Skeletal muscle tissue (tissue), 4 donors: ENCODE data around the gene KMT2C. TPM values are rescaled to one million over a fixed set of nuclear protein-coding genes. Genes with fewer than 3 reads are reported as not detected.
"Not testable (repeated sequence)": the region's sequence is repeated elsewhere in the genome, so short reads cannot be mapped to it uniquely, and the experiment has no call there.

Source experiments
- H3K27ac ChIP-seq: one replicate; pipeline ENCODE4 v1.7.0; 2013; ENCODE audit warnings: mild to moderate bottlenecking, low read depth, low read length, inconsistent platforms
- H3K27me3 ChIP-seq, 3 donors: one replicate each; pipeline ENCODE4 v1.7.0; 2013; ENCODE audit warnings: low read length in 3 of 3; ENCODE audit not compliant: control insufficient read depth in 3 of 3, insufficient read depth in 3 of 3
- H3K36me3 ChIP-seq, 3 donors: one replicate each; pipeline ENCODE4 v1.7.0; 2013; ENCODE audit warnings: low read length in 3 of 3; ENCODE audit not compliant: control insufficient read depth in 3 of 3, insufficient read depth in 3 of 3
- H3K4me1 ChIP-seq, 3 donors: one replicate each; pipeline ENCODE4 v1.7.0; 2013; ENCODE audit warnings: low read length in 3 of 3, mild to moderate bottlenecking in 3 of 3; ENCODE audit not compliant: control insufficient read depth in 3 of 3, insufficient read depth in 3 of 3
- H3K4me3 ChIP-seq, 3 donors: one replicate each; pipeline ENCODE4 v1.7.0; 2013; ENCODE audit warnings: low read length in 3 of 3
- H3K9ac ChIP-seq, 3 donors: one replicate each; pipeline ENCODE4 v1.7.0; 2013; ENCODE audit warnings: low read length in 3 of 3, mild to moderate bottlenecking in 3 of 3, moderate library complexity in 2 of 3, low read depth in 1 of 3
- H3K9me3 ChIP-seq, 3 donors: one replicate each; pipeline ENCODE4 v1.7.0; 2013; ENCODE audit warnings: low read length in 3 of 3; ENCODE audit not compliant: control insufficient read depth in 3 of 3
- total RNA-seq: library from RNA; depleted of rRNA; stranded (reverse); fragments of >200 nt; gene quantifications from one replicate; pipeline ENCODE4 v1.2.3, GENCODE V29; 2014
- donor health status: Osteomylitis.

Gene KMT2C
- total RNA-seq, 1 donor from 2014 or later, result 61.6 TPM

- Histone ChIP-seq H3K9ac (no peak overlapping the region), H3K4me1 (peaks cover 20 to 32% (median 25%) of the 10 kb centered on the region in 3 donors), H3K9me3 (no peaks in the 10 kb centered on the region), H3K4me3 (no peak overlapping the region), H3K27me3 (no peaks in the 10 kb centered on the region), H3K36me3 (no peaks in the 10 kb centered on the region), H3K27ac (peak overlapping the region; percentile 30)
These were observed 4.9 kb downstream of the KMT2C start for GRCh38 chr7:152430854-152431253.

GRCh38 chr7:152430118-152430517 is 5.7 kb downstream of the KMT2C start:
- not testable (repeated sequence) for H3K4me3 ChIP-seq, H3K9me3 ChIP-seq, H3K36me3 ChIP-seq, H3K27me3 ChIP-seq, H3K9ac ChIP-seq, H3K27ac ChIP-seq
- peaks cover 23 to 34% (median 28%) of the 10 kb centered on the region in 3 donors for H3K4me1 ChIP-seq

- H3K9ac ChIP-seq, result peak overlapping the region in 1 of 3 donors; percentile 22
- peaks cover 18 to 26% (median 18%) of the 10 kb centered on the region in 3 donors for H3K4me1 ChIP-seq
- H3K27me3 ChIP-seq, result no peaks in the 10 kb centered on the region
- H3K4me3 ChIP-seq, result no peak overlapping the region
- H3K9me3 ChIP-seq, result no peaks in the 10 kb centered on the region
- H3K36me3 ChIP-seq, result peaks cover 0 to 6% (median 4%) of the 10 kb centered on the region in 3 donors
- no peak overlapping the region for H3K27ac ChIP-seq
These were observed 11.3 kb downstream of the KMT2C start for GRCh38 chr7:152424348-152425108.

GRCh38 chr7:152423991-152424347 is 11.8 kb downstream of the KMT2C start:
- H3K4me1 ChIP-seq, result peaks cover 16 to 22% (median 17%) of the 10 kb centered on the region in 3 donors
- no peaks in the 10 kb centered on the region for H3K9me3 ChIP-seq
- no peak overlapping the region for H3K27ac ChIP-seq
- H3K27me3 ChIP-seq, result no peaks in the 10 kb centered on the region
- H3K4me3 ChIP-seq, result no peak overlapping the region
- H3K36me3 ChIP-seq, result peaks cover 0 to 6% (median 4%) of the 10 kb centered on the region in 3 donors
- no peak overlapping the region for H3K9ac ChIP-seq

- peaks cover 12 to 16% (median 12%) of the 10 kb centered on the region in 3 donors for H3K4me1 ChIP-seq
- not testable (repeated sequence) for H3K9me3 ChIP-seq, H3K9ac ChIP-seq, H3K4me3 ChIP-seq, H3K36me3 ChIP-seq, H3K27me3 ChIP-seq, H3K27ac ChIP-seq
These were observed 12.6 kb downstream of the KMT2C start for GRCh38 chr7:152423171-152423570.

GRCh38 chr7:152420950-152421349 is 14.9 kb downstream of the KMT2C start:
- not testable (repeated sequence) for H3K4me3 ChIP-seq, H3K36me3 ChIP-seq, H3K9ac ChIP-seq, H3K9me3 ChIP-seq, H3K27me3 ChIP-seq, H3K27ac ChIP-seq
- peaks cover 7 to 12% (median 11%) of the 10 kb centered on the region in 3 donors for H3K4me1 ChIP-seq

- Histone ChIP-seq H3K27ac (no peak overlapping the region), H3K4me3 (no peak overlapping the region)
These were observed 16.1 kb downstream of the KMT2C start for GRCh38 chr7:152419473-152420429.

GRCh38 chr7:152414779-152415178 is 21.0 kb downstream of the KMT2C start:
- no peak overlapping the region for H3K9ac ChIP-seq
- peaks cover 4 to 8% (median 5%) of the 10 kb centered on the region in 3 donors for H3K4me1 ChIP-seq
- H3K9me3 ChIP-seq, result no peaks in the 10 kb centered on the region
- no peaks in the 10 kb centered on the region for H3K27me3 ChIP-seq
- no peaks in the 10 kb centered on the region for H3K36me3 ChIP-seq
- no peak overlapping the region for H3K4me3 ChIP-seq
- no peak overlapping the region for H3K27ac ChIP-seq

More at GRCh38 chr7:152419473-152420429, 16.1 kb downstream of the KMT2C start:
- Histone ChIP-seq H3K9me3 (no peaks in the 10 kb centered on the region), H3K4me1 (peaks cover 2 to 5% (median 5%) of the 10 kb centered on the region in 3 donors), H3K9ac (no peak overlapping the region), H3K27me3 (no peaks in the 10 kb centered on the region), H3K36me3 (peaks cover 0 to 6% (median 4%) of the 10 kb centered on the region in 3 donors)

- Histone ChIP-seq H3K4me3 (peak overlapping the region in 2 of 3 donors; percentile 6 to 44), H3K9me3 (no peaks in the 10 kb centered on the region), H3K27me3 (no peaks in the 10 kb centered on the region), H3K27ac (no peak overlapping the region), H3K4me1 (peaks cover 4 to 8% (median 5%) of the 10 kb centered on the region in 3 donors), H3K36me3 (no peaks in the 10 kb centered on the region), H3K9ac (no peak overlapping the region)
These were observed 24.4 kb downstream of the KMT2C start for GRCh38 chr7:152411389-152411788.

- no peak overlapping the region for H3K9ac ChIP-seq
- peaks cover 0 to 2% (median 0%) of the 10 kb centered on the region in 3 donors for H3K9me3 ChIP-seq
- no peaks in the 10 kb centered on the region for H3K27me3 ChIP-seq
- H3K4me3 ChIP-seq, result no peak overlapping the region
- H3K27ac ChIP-seq, result no peak overlapping the region
- H3K4me1 ChIP-seq, result peaks cover 0 to 3% (median 3%) of the 10 kb centered on the region in 3 donors
- no peaks in the 10 kb centered on the region for H3K36me3 ChIP-seq
These were observed 29.3 kb downstream of the KMT2C start for GRCh38 chr7:152406491-152406890.
